Activated naive CD4-positive, alpha-beta T cell (primary cell): ENCODE measurements around the gene NUPR1.
A peak's percentile ranks its signal among the peaks of the same experiment; 100 is the strongest.
"Not testable (repeated sequence)": the region's sequence is repeated elsewhere in the genome, so short reads cannot be mapped to it uniquely, and the experiment has no call there.

Source experiments
- DNase-seq, 4 experiments: peaks; one replicate each; lab custom pipeline; 2025; lab: John Stamatoyannopoulos, UW

Gene NUPR1

GRCh38 chr16:28554634-28555423, 16.1 kb upstream of the NUPR1 start:
- DNase-seq = no peak

- DNase-seq = peak; percentile 82 to 91 (median 90)
These were observed 15.2 kb upstream of the NUPR1 start, which contains the start of gene SGF29 for GRCh38 chr16:28553776-28554633. Gene SGF29 (plus strand): TSS chr16:28553920. CDS start chr16:28581070, 27,150 bp downstream.

GRCh38 chr16:28549301-28549899, 10.6 kb upstream of the NUPR1 start:
- DNase-seq = no peak

GRCh38 chr16:28548306-28548802, 9.6 kb upstream of the NUPR1 start:
- DNase-seq = no peak

- DNase-seq = no peak
These were observed 7.9 kb upstream of the NUPR1 start for GRCh38 chr16:28546626-28547025.

GRCh38 chr16:28545964-28546363, 7.2 kb upstream of the NUPR1 start:
- DNase-seq = not testable (repeated sequence)

- DNase-seq = no peak
These were observed 6.2 kb upstream of the NUPR1 start for GRCh38 chr16:28544998-28545397.

GRCh38 chr16:28543072-28543471, 4.3 kb upstream of the NUPR1 start:
- no peak for DNase-seq

GRCh38 chr16:28542646-28543045, 3.9 kb upstream of the NUPR1 start:
- DNase-seq = no peak

GRCh38 chr16:28540346-28540745, 1.6 kb upstream of the NUPR1 start:
- no peak for DNase-seq

GRCh38 chr16:28537964-28538732, 626 bp downstream of the NUPR1 start:
- no peak for DNase-seq

GRCh38 chr16:28537076-28537475, 1.7 kb downstream of the NUPR1 start:
- DNase-seq = no peak

- no peak for DNase-seq
These were observed 4.0 kb downstream of the NUPR1 start for GRCh38 chr16:28534542-28535373.

- no peak for DNase-seq
These were observed 5.7 kb downstream of the NUPR1 start for GRCh38 chr16:28532940-28533647.

GRCh38 chr16:28531777-28532744, 6.7 kb downstream of the NUPR1 start:
- DNase-seq = no peak

GRCh38 chr16:28529124-28529523, 9.7 kb downstream of the NUPR1 start:
- DNase-seq = no peak

- DNase-seq = no peak
These were observed 10.3 kb downstream of the NUPR1 start for GRCh38 chr16:28528463-28528867.

- no peak for DNase-seq
These were observed 10.8 kb downstream of the NUPR1 start for GRCh38 chr16:28527985-28528384.
